Glutamatergic neuron (in vitro differentiated cells): ENCODE data around the gene GAPT. TPM values are rescaled to one million over a fixed set of nuclear protein-coding genes. Genes with fewer than 3 reads are reported as not detected.

Source experiments
- DNase-seq: peaks from one replicate; pipeline ENCODE4 v3.0.0; 2022
- H3K27ac Mint-ChIP-seq: one replicate; pipeline ENCODE4 v1.8.0; 2020; ENCODE audit warnings: mild to moderate bottlenecking, mixed read lengths, inconsistent platforms; ENCODE audit not compliant: unreplicated experiment
- H3K27me3 Mint-ChIP-seq: one replicate; pipeline ENCODE4 v1.8.0; 2020; ENCODE audit warnings: mild to moderate bottlenecking, moderate library complexity, mixed read lengths, inconsistent platforms; ENCODE audit not compliant: unreplicated experiment
- H3K36me3 Mint-ChIP-seq: one replicate; pipeline ENCODE4 v1.8.0; 2020; ENCODE audit warnings: mild to moderate bottlenecking, mixed read lengths, inconsistent platforms; ENCODE audit not compliant: unreplicated experiment
- H3K4me1 Mint-ChIP-seq: one replicate; pipeline ENCODE4 v1.8.0; 2020; ENCODE audit warnings: mild to moderate bottlenecking, low read depth, mixed read lengths, inconsistent platforms; ENCODE audit not compliant: unreplicated experiment
- H3K4me3 Mint-ChIP-seq: one replicate; pipeline ENCODE4 v1.8.0; 2020; ENCODE audit warnings: mild to moderate bottlenecking, mixed read lengths, inconsistent platforms; ENCODE audit not compliant: unreplicated experiment
- H3K9me3 Mint-ChIP-seq: one replicate; pipeline ENCODE4 v1.8.0; 2020; ENCODE audit warnings: mild to moderate bottlenecking, moderate library complexity, mixed read lengths, inconsistent platforms; ENCODE audit not compliant: unreplicated experiment
- CTCF ChIP-seq: fragments of 200-600 bp; sonication (generic); IDR thresholded peaks from one replicate; pipeline ENCODE4 v1.5.0; 2021; ENCODE audit not compliant: partially characterized antibody, unreplicated experiment
- long read RNA-seq: library from polyadenylated mRNA; unstranded; transcript quantifications from one replicate; pipeline ENCODE4 v2.0.0, GENCODE V29; 2020; ENCODE audit not compliant: unreplicated experiment
- total RNA-seq: library from RNA; stranded (reverse); fragmentation: NEBNext Ultra II Directional; extraction: Animal tissue kit (Norgen Biotek cat#: 25700); gene quantifications from one replicate; pipeline ENCODE4 v1.2.1, GENCODE V29; 2021; ENCODE audit not compliant: unreplicated experiment

The GAPT gene
- not detected for total RNA-seq
- long read RNA-seq = 0 reads

GRCh38 chr5:58491216-58491892 lies at the start of gene GAPT:
TSS of gene GAPT (plus strand) at chr5:58491435. CDS start at chr5:58494537, 3,102 bp downstream.
- Mint-ChIP-seq H3K4me3 (no peak within 1 kb of the TSS), H3K9me3 (no peaks in the 10 kb centered on the region), H3K36me3 (no peaks in the 10 kb centered on the region), H3K27ac (no peak within 1 kb of the TSS), H3K4me1 (no peaks in the 10 kb centered on the region), H3K27me3 (no peaks in the 10 kb centered on the region)
- no peak for DNase-seq
- TF ChIP-seq CTCF = no peak

DNA sequence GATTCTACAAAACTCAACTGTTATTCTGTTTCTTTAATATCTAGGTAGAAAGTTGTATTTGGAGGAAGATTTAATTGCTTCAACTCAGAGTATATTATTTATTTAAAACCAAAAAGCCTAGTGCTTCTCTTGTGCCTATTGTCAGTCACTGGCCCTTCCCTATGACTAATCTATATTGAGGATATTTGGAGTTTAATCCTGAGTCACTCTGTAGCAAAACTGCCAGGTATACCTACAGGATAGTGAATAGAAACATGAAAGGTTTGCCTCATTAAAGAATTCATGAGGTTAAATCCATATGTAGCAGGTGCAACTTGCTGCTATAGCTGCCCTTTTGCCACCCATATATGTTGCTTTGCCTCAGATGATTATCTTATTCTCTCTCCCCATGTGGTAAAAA lies 46.4 kb upstream of the GAPT start:
- no peak overlapping the region for H3K4me3 Mint-ChIP-seq
- H3K4me1 Mint-ChIP-seq = no peaks in the 10 kb centered on the region
- no peak for DNase-seq
- no peaks in the 10 kb centered on the region for H3K9me3 Mint-ChIP-seq
- peaks cover 3% of the 10 kb centered on the region for H3K36me3 Mint-ChIP-seq
- H3K27me3 Mint-ChIP-seq = peaks cover 2% of the 10 kb centered on the region
- H3K27ac Mint-ChIP-seq = no peak overlapping the region
- no peak for TF ChIP-seq CTCF

GRCh38 chr5:58446024-58446423 lies 45.2 kb upstream of the GAPT start:
- Mint-ChIP-seq H3K27ac (no peak overlapping the region), H3K27me3 (peaks cover 2% of the 10 kb centered on the region), H3K36me3 (peaks cover 3% of the 10 kb centered on the region), H3K4me3 (no peak overlapping the region), H3K9me3 (no peaks in the 10 kb centered on the region), H3K4me1 (no peaks in the 10 kb centered on the region)
- no peak for DNase-seq
- no peak for TF ChIP-seq CTCF

GRCh38 chr5:58447226-58447625 lies 44.0 kb upstream of the GAPT start:
- Mint-ChIP-seq H3K9me3 (no peaks in the 10 kb centered on the region), H3K4me3 (no peak overlapping the region), H3K27me3 (peaks cover 2% of the 10 kb centered on the region), H3K27ac (no peak overlapping the region), H3K4me1 (no peaks in the 10 kb centered on the region), H3K36me3 (peaks cover 3% of the 10 kb centered on the region)
- no peak for DNase-seq
- no peak for TF ChIP-seq CTCF

GRCh38 chr5:58450018-58450417 lies 41.2 kb upstream of the GAPT start:
- Mint-ChIP-seq H3K9me3 (no peaks in the 10 kb centered on the region), H3K4me1 (no peaks in the 10 kb centered on the region), H3K36me3 (peaks cover 3% of the 10 kb centered on the region), H3K4me3 (no peak overlapping the region), H3K27ac (no peak overlapping the region), H3K27me3 (peaks cover 2% of the 10 kb centered on the region)
- no peak for DNase-seq
- TF ChIP-seq CTCF = no peak
